ENCODE data around the gene SMARCE1.

The SMARCE1 gene

GRCh38 chr17:40576113-40576740, 71.4 kb downstream of the SMARCE1 start:
- DNase-seq (no peak), ATAC-seq (ENCODE audit: insufficient read depth, low read depth) (no peak)
- Histone ChIP-seq H3K79me2 (ENCODE audit: insufficient read depth, low read length) (no peaks in the 10 kb centered on the region), H3K27ac (ENCODE audit: low read length) (no peak overlapping the region), H3K4me2 (ENCODE audit: insufficient read depth, low read length) (no peak overlapping the region), H3K4me3 (ENCODE audit: low read depth in 1 of 2, low read length in 2 of 2) (no peak overlapping the region), H3K36me3 (ENCODE audit: insufficient read depth, low read length) (no peaks in the 10 kb centered on the region), H3K9ac (ENCODE audit: low read depth, low read length) (no peak overlapping the region), H4K20me1 (ENCODE audit: insufficient read depth, low read length) (no peaks in the 10 kb centered on the region), H3K9me3 (ENCODE audit: insufficient read depth, low read length, severe bottlenecking) (peaks cover 5% of the 10 kb centered on the region), H3K4me1 (ENCODE audit: insufficient read depth, low read length) (peaks cover 3% of the 10 kb centered on the region), H3K27me3 (ENCODE audit: insufficient read depth, low read length, poor library complexity) (no peaks in the 10 kb centered on the region), H2AFZ (ENCODE audit: low read depth, low read length) (no peak overlapping the region)
- TF ChIP-seq EZH2 (IDR thresholded peaks at IDR 0.05; ENCODE audit: borderline replicate concordance, low read depth, low read length, severe bottlenecking), result no peak
